Colonic mucosa (tissue), 4 donors: Measurements from ENCODE around the gene NCOA3. TPM values are rescaled to one million over a fixed set of nuclear protein-coding genes. Genes with fewer than 3 reads are reported as not detected.

ENCODE experiments used
- DNase-seq: peaks from one replicate; pipeline ENCODE4 v3.0.0-alpha.2; 2020
- H3K27ac ChIP-seq: fragments of 200-600 bp; one replicate; pipeline ENCODE4 v1.8.0; 2021
- H3K27me3 ChIP-seq: fragments of 200-600 bp; one replicate; pipeline ENCODE4 v1.8.0; 2021
- H3K36me3 ChIP-seq: fragments of 200-600 bp; one replicate; pipeline ENCODE4 v1.8.0; 2021
- H3K4me1 ChIP-seq: fragments of 200-600 bp; one replicate; pipeline ENCODE4 v1.8.0; 2021; ENCODE audit warnings: mild to moderate bottlenecking
- H3K4me3 ChIP-seq: fragments of 200-600 bp; one replicate; pipeline ENCODE4 v1.8.0; 2021
- H3K9ac ChIP-seq, 2 donors: one replicate each; pipeline ENCODE4 v1.7.0; 2013; ENCODE audit warnings: control low read depth in 2 of 2, low read depth in 2 of 2, low read length in 2 of 2
- H3K9me3 ChIP-seq: fragments of 200-600 bp; one replicate; pipeline ENCODE4 v1.8.0; 2021
- intact Hi-C: fragments of 100-400 bp; cut with DNase I; formaldehyde crosslinking; loops from one replicate; pipeline ENCODE4 v1.14.1; 2022
- total RNA-seq, 2 donors: library from RNA; stranded (reverse); fragmentation: NEBNext Ultra II Directional in 1 of 2; extraction: Animal tissue kit (Norgen Biotek cat#: 25700) in 1 of 2; gene quantifications; one replicate each; pipeline ENCODE4 v1.2.1, GENCODE V29; 2021
- TF ChIP-seq, protein P1 (sequence below): fragments of 200-600 bp; IDR thresholded peaks from one replicate; pipeline ENCODE4 v1.8.0; 2022; ENCODE audit warnings: antibody characterized with exemption, mild to moderate bottlenecking
- donor health status: healthy.
- donor health status: DM: no; HTN: no; CAD: no.
- donor health status: DM: no; HTN: no; CAD: no.

The NCOA3 gene
- total RNA-seq, 2 donors from 2014 or later, result 17.1 to 24.2 TPM

DNA sequence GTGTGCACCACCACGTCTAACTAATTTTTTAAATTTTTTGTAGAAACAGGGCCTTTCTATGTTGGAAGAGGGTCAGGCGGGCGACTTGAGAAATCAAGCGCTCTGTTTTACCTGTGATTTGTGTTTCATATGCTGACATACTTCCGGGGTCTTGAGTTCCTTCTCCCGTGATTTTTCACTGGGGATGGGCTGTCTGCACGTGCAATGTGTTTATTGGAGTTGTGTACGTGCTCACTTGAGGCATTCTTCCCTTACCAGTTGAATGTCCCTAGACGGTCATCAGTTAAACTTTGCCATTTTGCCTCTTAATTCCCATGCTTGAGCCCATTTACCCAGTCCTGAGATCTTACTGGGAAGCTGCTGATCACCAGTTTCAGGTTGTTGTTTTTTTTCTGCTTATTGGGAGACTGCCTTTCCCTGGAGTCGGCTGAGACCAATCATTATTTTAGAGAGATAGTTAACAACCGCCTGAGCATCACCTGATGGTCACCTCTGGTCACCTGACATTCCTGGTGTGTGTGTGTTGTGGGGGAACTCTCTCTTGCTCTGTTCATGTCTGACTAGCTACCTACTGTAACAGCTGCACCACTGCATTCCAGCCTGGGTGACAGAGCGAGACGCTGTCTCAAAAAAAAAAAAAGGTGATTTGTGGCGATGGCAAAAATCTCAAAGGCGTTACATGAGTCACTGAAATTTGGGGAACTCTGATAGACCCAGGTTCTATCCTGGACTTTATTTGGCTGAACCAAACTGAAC is 34.8 kb upstream of the NCOA3 start:
- Histone ChIP-seq H3K36me3 (no peaks in the 10 kb centered on the region), H3K4me3 (no peak overlapping the region), H3K27me3 (no peaks in the 10 kb centered on the region), H3K9me3 (no peaks in the 10 kb centered on the region), H3K9ac (no peak overlapping the region), H3K27ac (no peak overlapping the region), H3K4me1 (no peaks in the 10 kb centered on the region)
- intact Hi-C loops, result no loop called here
- DNase-seq, result no peak
- TF ChIP-seq, protein P1, sequence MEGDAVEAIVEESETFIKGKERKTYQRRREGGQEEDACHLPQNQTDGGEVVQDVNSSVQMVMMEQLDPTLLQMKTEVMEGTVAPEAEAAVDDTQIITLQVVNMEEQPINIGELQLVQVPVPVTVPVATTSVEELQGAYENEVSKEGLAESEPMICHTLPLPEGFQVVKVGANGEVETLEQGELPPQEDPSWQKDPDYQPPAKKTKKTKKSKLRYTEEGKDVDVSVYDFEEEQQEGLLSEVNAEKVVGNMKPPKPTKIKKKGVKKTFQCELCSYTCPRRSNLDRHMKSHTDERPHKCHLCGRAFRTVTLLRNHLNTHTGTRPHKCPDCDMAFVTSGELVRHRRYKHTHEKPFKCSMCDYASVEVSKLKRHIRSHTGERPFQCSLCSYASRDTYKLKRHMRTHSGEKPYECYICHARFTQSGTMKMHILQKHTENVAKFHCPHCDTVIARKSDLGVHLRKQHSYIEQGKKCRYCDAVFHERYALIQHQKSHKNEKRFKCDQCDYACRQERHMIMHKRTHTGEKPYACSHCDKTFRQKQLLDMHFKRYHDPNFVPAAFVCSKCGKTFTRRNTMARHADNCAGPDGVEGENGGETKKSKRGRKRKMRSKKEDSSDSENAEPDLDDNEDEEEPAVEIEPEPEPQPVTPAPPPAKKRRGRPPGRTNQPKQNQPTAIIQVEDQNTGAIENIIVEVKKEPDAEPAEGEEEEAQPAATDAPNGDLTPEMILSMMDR, result no peak

DNA sequence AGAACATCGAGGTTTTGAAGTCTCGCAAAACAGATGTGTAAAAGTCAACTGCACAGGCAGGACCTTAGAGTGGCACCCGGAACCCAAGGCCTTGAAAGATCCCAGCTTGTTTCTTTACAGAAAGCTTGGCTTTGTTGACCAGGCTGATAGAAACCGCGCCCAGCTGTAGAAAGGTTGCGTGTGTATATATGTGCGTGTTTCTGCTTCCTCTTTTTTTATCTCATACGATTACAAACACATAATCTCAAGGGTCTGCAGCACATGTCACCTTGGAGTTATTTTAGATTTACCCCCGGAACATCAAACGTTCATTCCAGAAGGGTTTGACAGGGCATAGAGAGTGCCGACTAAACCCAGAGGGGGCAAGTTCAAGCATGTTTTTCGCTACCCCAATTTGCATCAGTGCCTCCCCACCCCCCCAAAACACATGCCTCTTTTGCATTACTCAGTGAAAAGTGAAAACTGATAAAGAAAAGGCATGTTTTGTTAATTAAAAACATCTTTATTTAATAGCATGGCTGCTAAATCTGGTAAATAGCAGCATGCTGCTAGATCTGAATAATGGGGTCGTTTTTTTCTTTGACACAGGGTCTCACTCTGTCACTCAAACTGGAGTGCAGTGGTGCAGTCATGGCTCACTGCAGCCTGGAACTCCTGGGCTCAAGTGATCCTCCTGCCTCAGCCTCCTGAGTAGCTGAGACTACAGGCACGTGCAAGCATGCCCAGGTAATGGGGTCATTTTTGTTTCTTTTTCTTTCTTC is 33.2 kb upstream of the NCOA3 start:
- Histone ChIP-seq H3K27ac (no peak overlapping the region), H3K27me3 (no peaks in the 10 kb centered on the region), H3K9ac (peak overlapping the region in 1 of 2 donors; percentile 4), H3K4me3 (no peak overlapping the region), H3K36me3 (no peaks in the 10 kb centered on the region), H3K4me1 (no peaks in the 10 kb centered on the region), H3K9me3 (no peaks in the 10 kb centered on the region)
- peak; percentile 38 for DNase-seq
- intact Hi-C loops, result no loop called here
- TF ChIP-seq, protein P1, result no peak

DNA sequence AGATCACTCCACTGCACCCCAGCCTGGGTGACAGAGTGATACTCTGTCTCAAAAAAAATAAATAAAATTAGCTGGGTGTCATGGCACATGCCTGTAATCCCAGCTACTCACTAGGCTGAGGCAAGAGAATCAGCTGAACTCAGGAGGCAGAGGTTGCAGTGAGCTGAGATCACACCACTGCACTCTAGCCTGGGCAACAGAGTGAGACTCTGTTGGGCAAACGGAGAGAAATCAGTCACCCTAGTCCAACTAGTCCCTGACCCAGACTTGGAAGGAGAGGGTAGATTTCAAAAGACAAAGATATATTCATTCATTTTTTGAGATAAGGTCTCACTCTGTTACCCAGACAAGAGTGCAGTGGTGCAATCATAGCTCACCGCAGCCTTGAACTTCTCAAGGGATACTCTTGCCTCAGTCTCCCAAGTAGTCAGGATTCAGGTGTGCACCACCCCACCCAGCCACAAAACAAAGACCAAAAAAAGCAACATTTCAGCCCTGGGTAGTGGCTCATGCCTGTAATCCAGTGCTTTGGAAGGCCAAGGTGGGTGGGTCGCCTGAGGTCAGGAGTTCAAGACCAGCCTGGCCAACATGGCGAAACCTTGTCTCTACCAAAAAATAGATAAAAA is 26.2 kb upstream of the NCOA3 start:
- H3K4me1 ChIP-seq, result no peaks in the 10 kb centered on the region
- H3K36me3 ChIP-seq, result no peaks in the 10 kb centered on the region
- H3K27me3 ChIP-seq, result no peaks in the 10 kb centered on the region
- no peaks in the 10 kb centered on the region for H3K9me3 ChIP-seq
- no peak overlapping the region for H3K27ac ChIP-seq
- H3K4me3 ChIP-seq, result no peak overlapping the region
- no peak for DNase-seq
- H3K9ac ChIP-seq, result no peak overlapping the region
- TF ChIP-seq, protein P1, result no peak
- intact Hi-C loops, result no loop called here

DNA sequence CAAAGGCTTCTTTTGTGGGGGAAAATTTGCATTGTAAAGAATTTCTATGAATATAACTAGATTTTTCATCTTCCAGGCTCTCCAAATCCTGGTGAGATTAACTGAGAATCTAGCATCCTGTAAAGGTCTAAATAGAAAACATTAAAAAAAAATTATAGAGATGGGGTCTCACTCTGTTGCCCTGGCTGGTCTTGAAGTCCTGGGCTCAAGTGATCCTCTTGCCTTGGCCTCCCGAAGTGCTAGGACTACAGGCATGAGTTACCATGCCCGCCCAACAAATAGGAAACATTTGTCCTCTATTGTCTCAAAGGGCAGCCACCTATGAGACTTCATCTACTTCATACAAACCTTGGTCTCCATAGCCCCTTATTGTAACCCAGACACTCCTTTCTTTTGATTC is 25.2 kb upstream of the NCOA3 start:
- Histone ChIP-seq H3K27ac (no peak overlapping the region), H3K9me3 (no peaks in the 10 kb centered on the region), H3K9ac (no peak overlapping the region), H3K36me3 (no peaks in the 10 kb centered on the region), H3K4me3 (no peak overlapping the region), H3K27me3 (no peaks in the 10 kb centered on the region), H3K4me1 (no peaks in the 10 kb centered on the region)
- no peak for DNase-seq
- TF ChIP-seq, protein P1, result no peak
- intact Hi-C loops, result no loop called here

DNA sequence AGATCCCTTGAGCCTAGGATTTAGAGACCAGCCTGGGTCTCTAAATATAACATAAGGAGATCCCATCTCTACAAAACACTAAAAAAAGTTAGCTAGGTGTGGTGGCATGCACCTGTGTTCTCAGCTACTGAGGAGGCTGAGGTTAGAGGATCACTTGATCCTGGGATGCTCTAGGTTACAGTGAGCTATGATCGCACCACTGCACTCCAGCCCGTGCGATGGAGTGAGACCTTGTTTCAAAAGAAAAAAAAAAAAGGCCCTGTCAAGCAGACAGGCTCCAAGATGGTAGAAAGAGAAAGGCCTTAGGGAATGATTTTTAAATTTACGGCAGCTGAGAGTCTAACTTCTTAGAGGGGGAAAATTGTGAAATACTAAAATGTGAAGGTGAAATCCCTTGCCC is 22.6 kb upstream of the NCOA3 start:
- intact Hi-C loops, result no loop called here
- Histone ChIP-seq H3K4me3 (no peak overlapping the region), H3K36me3 (no peaks in the 10 kb centered on the region), H3K4me1 (no peaks in the 10 kb centered on the region), H3K27me3 (no peaks in the 10 kb centered on the region), H3K27ac (no peak overlapping the region), H3K9ac (no peak overlapping the region), H3K9me3 (no peaks in the 10 kb centered on the region)
- no peak for DNase-seq
- TF ChIP-seq, protein P1, result no peak
